H54 (cell line): ENCODE measurements around the gene ALDH3B2.

ENCODE experiments used
- DNase-seq: peaks from one replicate; pipeline ENCODE4 v3.0.0; 2011; ENCODE audit warnings: low spot score, mixed read lengths; ENCODE audit not compliant: insufficient read length
- FAIRE-seq: peaks from 3 replicates; lab custom pipeline; 2011; peaks lifted over from hg19 to GRCh38; lab: Jason Lieb, UNC
- POLR2A ChIP-seq: IDR thresholded peaks from 2 replicates; pipeline ENCODE4 v1.6.1; 2011; ENCODE audit warnings: low read depth, mild to moderate bottlenecking, low read length

Gene ALDH3B2

DNA sequence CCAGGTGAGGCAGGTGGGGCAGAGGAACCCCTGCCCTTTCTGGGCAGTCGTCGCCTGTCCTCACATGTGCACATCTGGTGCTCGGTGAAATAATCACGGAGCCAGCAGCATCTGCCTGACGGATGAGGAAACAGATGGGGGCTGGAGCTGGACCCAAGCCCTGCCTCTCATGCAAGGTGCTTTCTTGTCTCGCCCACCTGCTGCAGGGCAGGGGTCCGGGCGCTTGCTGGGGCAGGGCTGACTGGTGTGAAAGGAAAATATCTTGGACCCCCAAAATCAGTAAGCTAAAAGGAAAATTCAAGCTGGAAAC lies 3.3 kb downstream of the ALDH3B2 start:
- no peak for FAIRE-seq
- TF ChIP-seq POLR2A = no peak
- DNase-seq = no peak

DNA sequence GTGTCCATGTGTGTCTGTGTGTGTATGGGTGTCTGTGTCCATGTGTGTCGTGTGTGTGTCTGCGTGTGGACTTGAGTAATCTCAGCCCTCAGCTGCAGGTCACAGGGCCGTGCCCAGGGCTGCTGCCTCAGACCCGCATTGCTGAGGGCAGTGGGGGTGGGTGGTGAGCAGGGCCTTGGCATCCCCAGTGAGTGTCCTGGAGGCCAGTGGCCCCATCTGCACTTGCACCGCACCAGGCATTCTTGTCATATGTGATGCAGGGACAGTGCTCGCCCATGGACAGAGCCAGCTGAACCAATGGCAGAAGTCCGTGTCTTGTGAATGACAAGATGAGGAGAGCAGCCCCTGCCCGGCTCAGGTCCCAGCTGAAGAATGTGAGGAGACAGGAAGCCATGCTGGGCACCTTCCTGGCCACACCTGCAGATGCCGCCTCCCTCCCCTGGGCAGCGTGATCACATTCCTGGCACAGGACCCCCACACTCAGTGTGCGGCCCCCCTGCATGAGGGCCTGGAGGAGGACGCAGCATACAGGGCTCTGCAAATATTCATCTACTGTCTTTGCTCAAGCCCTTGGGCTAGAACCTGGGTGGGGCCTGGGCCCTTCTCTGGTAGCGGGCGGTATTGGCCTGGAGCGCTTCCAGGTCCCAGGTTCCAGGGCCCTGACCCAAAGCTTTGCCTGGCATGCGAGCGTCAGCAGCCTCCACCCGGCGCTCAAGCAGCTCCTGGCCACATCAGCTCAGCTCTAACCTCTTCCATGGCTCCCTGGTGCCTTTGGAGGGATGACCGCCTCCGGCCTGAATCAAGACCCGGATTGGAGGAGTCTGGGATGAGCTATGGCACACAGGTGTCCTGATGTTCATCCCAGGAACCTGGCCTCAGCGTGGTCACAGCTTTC lies 3.9 kb downstream of the ALDH3B2 start:
- no peak for TF ChIP-seq POLR2A
- no peak for FAIRE-seq
- DNase-seq = no peak

DNA sequence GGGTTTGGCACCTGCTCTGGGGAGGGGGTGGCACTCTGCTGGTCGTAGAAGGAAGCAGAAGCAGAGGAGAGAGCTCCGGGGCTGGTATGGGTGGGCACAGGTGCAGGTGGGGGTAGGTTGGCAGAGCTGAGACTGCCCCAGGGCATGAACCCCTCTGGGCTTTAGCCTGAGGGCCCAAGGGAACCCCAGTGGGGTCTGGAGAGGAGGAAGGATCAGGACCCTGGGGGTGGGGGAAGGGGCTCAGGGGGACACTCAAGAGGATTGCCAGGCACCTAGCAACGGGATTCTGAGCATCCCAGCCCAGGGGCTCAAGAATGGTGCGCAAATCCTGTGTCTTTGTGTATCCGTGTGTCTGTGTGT lies 6.3 kb downstream of the ALDH3B2 start:
- DNase-seq (no peak), FAIRE-seq (no peak)
- TF ChIP-seq POLR2A = no peak

DNA sequence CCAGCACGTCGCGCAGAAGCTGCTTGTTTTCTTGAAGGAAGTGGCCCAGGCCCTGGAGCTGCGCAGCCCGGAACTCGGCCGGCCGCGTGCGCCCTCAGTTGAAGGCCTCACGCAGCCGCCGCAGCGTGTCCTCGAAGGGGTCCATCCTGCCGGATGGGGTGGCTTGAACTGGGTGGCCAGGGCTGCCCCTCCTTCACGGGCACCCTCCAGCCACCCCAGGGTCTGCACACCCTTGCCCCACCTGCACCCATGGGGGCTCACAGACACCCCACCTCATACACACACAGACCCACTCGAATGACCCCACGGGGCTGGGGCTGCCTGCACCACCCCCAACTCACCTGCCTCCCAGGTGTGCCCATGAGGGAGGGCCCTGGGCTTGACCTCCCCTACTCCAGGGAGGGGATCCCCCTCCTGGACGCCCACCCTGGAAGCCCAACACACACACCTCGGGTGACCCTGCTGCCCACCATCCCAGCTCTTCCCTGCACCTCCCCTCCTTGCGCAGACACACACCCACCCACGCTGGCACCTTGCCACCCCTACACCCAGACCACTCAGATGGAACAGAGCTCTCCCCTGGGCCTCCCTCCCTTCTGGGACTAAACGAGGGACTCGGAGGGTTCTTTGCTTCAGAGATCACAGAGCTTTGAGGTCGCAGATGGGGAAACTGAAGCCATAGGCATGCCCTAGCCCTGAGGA lies 6.8 kb downstream of the ALDH3B2 start:
- FAIRE-seq (no peak), DNase-seq (no peak)
- no peak for TF ChIP-seq POLR2A

DNA sequence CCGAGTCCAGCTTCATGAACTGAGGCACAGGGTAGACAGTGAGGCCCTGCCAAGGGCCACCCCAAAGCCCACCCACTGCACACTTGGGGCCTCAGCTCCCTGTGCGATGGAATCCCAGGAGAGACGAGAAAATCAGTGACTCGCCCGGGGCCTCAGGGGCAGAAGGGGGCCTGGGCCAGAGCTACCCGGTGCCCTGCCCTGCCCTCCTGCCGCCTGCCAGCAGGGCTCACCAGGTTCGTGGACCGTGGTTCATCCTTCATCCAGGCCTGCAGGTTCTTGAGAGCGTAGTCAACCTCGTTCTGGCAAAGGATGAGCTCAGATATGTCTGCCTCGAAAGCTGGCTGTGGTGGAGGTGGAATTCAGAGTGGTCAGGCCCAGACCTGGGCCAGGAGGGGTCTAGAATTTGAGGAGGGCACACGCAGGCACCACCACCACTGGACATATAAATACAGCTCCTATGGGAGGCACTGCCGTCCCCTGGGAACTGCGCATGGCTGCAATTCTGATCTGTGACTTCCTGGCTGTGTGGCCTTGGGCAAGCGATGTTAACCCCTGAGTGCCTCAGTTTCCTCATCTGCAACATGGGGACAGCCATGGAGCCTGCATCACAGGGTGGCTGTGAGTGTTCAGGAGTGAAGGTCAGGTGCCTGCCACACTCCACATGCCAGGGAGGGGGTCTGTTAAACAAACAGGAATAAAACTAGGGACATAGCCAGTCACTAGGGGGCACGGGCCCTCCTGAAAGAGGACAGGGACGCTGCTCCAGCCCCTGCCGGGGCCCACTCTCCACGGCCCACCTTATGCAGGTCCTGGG lies 7.5 kb downstream of the ALDH3B2 start:
- no peak for DNase-seq
- no peak for FAIRE-seq
- TF ChIP-seq POLR2A = no peak

DNA sequence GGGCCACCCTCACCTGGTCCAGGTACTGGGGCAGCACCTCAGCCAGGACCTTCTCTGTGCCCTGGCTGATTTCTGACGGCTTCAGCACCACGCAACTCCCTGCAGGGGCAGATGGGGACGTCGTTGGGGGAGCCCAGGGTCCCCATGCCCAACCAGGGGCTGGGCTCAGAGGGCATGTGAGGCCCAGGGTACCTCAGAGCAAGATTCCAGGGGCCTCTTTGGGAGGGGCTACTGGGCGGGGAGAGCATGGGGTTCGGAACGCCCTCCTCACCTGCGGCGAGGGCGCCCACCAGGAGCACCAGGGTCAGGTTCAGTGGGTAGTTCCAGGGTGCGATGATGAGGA lies 8.1 kb downstream of the ALDH3B2 start:
- FAIRE-seq (no peak), DNase-seq (no peak)
- no peak for TF ChIP-seq POLR2A

DNA sequence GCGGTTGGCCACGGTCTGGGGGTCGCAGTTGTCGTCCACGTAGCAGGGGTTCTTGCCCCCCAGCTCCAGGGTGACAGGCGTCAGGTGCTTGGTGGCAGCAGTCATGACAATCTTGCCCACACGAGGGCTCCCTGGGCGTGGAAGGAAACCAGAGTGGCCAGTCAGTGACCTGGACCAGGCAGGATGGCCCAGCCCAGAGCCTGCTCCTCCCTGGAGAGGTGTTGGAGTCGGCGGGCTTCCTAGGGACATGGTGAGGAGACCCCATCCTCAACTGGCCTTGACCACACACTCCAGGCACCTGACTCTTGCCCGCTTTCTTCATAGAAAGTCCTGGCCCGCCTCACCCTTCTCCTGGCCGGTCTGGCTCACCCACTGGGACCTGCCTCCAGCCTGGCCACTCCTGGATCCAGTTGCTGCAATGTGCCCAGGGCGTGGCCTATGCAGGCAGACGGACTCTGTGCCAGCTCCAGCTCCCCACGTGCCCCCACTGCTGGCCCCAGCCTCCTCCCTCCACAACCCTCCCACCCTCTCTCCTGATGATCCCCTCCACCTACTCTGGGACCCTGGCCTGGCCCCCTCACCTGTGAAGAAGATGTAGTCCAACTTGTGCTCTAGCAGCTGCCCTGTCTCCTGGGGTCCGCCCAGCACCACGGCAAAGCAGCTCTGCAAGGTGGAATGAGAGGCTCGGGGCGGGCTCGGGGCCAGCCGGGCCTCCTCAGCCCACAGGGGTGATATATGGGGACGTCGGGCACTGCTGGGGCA lies 8.7 kb downstream of the ALDH3B2 start:
- TF ChIP-seq POLR2A = no peak
- FAIRE-seq = no peak
- DNase-seq = no peak

DNA sequence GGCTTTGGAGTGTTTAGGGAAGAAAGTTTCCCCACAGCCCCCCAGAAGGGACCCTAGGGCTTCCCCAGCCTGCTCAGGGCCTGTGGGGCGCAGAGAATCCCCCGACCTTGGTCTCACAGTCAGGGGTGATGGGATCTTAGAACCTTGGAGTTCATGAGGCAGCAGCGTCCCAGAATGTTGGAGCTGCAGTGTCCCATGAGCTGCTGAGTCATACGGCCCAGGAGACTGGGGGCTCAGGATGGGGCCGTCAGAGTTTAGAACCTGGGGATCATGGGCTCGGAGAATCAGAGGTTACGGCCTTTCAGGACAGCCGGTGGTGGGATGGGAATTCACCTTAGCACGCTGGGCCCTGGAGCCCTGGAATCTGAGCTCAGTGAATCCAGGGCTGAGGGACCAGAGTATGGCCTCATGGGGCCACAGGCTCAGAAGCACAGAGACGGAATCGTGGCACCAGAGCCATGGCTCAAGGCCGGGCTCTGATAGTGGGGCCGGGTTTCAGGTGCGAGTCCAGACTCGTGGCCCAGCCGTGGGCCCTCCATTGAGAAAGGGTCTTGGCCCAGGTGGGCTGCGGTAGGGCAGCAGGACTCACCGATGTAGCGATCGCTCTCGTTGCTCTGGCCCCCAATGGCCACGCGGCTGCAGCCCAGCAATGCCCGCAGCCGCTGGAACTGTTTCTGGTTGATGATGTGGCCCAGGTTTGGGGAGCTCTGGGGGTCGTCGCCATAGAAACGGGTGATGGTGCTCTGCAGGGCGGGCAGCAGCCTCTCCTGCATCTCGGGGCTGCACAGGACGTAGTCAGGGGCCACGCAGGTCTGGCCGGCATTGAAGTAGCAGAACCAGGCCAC lies 9.5 kb downstream of the ALDH3B2 start:
- FAIRE-seq = no peak
- no peak for DNase-seq
- no peak for TF ChIP-seq POLR2A

DNA sequence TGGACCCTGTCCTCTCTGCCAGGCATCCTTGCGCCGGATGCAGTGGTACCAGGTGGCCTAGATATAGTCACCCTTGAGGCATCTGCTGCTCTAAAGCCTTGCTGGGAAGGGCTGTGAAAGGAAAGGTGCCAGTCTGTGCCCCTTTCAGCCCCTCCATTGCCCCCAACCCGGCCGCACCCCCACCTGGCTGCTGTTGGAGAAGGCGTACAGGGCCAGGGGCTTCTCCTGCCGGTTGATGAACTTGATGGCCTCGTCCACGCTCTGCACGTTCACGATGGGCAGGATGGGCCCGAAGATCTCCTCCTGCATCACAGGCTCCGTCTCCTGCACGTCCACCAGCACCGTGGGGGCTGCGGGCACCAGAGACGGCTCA lies 10.2 kb downstream of the ALDH3B2 start:
- no peak for TF ChIP-seq POLR2A
- no peak for FAIRE-seq
- DNase-seq = no peak

DNA sequence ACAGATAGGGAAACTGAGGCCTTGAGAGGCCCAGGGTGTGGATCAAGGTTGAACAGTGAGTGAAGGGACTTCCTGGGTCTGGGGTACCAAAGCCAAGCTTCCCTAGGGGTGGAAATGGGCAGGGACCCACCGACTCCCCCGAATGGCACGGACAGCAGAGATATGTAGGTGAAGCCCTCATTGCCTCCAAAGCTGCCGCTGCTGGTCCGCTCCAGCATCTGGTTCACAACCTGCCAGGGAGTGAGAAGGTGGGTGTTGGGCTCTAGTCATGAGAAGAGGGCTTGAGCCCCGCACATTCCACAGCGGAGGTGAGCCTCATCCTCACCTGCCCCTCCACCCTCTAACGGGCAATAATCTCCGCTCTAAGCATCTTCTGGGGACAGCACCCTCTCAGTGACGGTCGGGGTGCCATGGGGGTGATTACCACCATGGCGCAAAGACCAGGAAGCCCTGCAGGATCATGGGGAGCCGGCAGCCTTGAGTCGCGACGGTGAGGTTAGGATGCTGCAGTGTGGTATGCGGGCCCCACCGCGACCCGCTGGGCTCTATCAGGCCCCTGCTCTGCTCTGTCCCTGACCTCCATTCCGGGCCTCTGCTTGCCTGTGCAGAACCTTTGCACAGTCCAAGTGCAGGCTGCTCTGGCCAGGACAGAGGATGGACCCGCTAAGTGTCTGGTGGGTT lies 10.8 kb downstream of the ALDH3B2 start:
- DNase-seq (no peak), FAIRE-seq (no peak)
- TF ChIP-seq POLR2A = no peak

DNA sequence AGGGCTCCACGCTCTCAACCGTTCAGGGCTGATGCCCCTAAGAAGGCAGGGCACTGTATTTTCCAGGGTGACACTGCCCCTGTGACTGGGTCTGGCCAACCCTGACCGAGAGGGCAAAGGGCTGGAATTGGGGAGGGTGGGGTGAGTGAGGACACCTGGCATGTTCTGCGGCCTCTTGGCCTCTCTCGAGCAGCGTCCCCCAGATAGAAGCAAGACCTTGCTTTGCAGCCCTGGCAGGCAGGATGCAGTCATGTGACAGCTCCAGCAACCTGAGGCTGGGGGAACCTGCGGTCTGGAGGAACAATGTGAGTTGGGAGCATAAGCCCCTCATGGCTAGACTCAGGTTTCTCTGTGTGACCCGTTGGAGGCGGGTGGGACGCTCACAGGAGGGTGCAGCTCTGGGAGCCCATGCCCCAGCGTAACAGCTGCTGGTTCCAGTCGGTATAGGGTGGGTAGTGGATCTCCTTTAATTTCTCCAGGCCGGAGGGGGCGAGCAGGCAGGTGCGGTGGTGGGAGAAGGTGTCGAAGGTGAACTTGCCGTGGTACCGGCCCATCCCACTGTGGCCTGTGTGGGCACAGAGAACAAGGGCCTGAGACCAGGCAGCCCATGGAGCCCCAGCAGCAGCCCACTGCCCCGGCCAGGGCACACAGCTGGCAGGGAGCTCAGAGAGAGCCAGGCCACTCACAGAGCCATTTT lies 11.4 kb downstream of the ALDH3B2 start:
- DNase-seq (no peak), FAIRE-seq (no peak)
- no peak for TF ChIP-seq POLR2A
